HEK293T (cell line): ENCODE data around the gene TLX1.

Experiments
- CTCF ChIA-PET: fragments of 350-600 bp; formaldehyde crosslinking; extraction: SDS; loops from one replicate; lab custom pipeline; 2021; ENCODE audit warnings: antibody characterized with exemption, inconsistent platforms; lab: Yijun Ruan, JAX
- POLR2A ChIA-PET: fragments of 350-600 bp; formaldehyde crosslinking; extraction: SDS; loops from one replicate; lab custom pipeline; 2020; ENCODE audit warnings: antibody characterized with exemption, inconsistent platforms; lab: Yijun Ruan, JAX
- DNase-seq: peaks from one replicate; pipeline ENCODE4 v3.0.0; 2012; ENCODE audit warnings: mixed read lengths; ENCODE audit errors: extremely low spot score
- ARNT ChIP-seq: fragments of 450-650 bp; IDR thresholded peaks from 2 replicates; pipeline ENCODE4 v1.6.1; 2017; ENCODE audit warnings: mild to moderate bottlenecking
- BHLHE40 ChIP-seq: fragments of 450-650 bp; IDR thresholded peaks from 2 replicates; pipeline ENCODE4 v1.6.1; 2016; ENCODE audit warnings: mild to moderate bottlenecking, moderate library complexity, borderline replicate concordance
- CTBP1 ChIP-seq: fragments of 450-650 bp; IDR thresholded peaks from 2 replicates; pipeline ENCODE4 v1.6.1; 2016; ENCODE audit warnings: borderline replicate concordance
- ELF4 ChIP-seq: fragments of 450-650 bp; IDR thresholded peaks from 2 replicates; pipeline ENCODE4 v1.6.1; 2017; ENCODE audit warnings: antibody characterized with exemption
- FOXA1 ChIP-seq: fragments of 450-650 bp; IDR thresholded peaks from 2 replicates; pipeline ENCODE4 v1.6.1; 2016; ENCODE audit warnings: mild to moderate bottlenecking
- FOXK2 ChIP-seq: fragments of 450-650 bp; IDR thresholded peaks from 2 replicates; pipeline ENCODE4 v1.6.1; 2016; ENCODE audit warnings: mild to moderate bottlenecking
- FOXM1 ChIP-seq: fragments of 450-650 bp; IDR thresholded peaks from 2 replicates; pipeline ENCODE4 v1.6.1; 2017; ENCODE audit warnings: mild to moderate bottlenecking, borderline replicate concordance
- HDGF ChIP-seq: fragments of 450-650 bp; IDR thresholded peaks from 2 replicates; pipeline ENCODE4 v1.6.1; 2017; ENCODE audit warnings: antibody characterized with exemption, borderline replicate concordance
- L3MBTL2 ChIP-seq: fragments of 450-650 bp; conservative IDR thresholded peaks from 2 replicates; pipeline ENCODE4 v1.6.1; 2016; ENCODE audit warnings: mild to moderate bottlenecking
- LEF1 ChIP-seq: fragments of 450-650 bp; IDR thresholded peaks from 2 replicates; pipeline ENCODE4 v1.6.1; 2017; ENCODE audit warnings: mild to moderate bottlenecking, borderline replicate concordance
- NFRKB ChIP-seq: fragments of 450-650 bp; IDR thresholded peaks from 2 replicates; pipeline ENCODE4 v1.6.1; 2016; ENCODE audit warnings: mild to moderate bottlenecking, moderate library complexity
- SP1 ChIP-seq: fragments of 450-650 bp; IDR thresholded peaks from 2 replicates; pipeline ENCODE4 v1.6.1; 2017
- SUZ12 ChIP-seq: fragments of 450-650 bp; IDR thresholded peaks from 2 replicates; pipeline ENCODE4 v1.6.1; 2016; ENCODE audit warnings: mild to moderate bottlenecking
- TARDBP ChIP-seq: fragments of 450-650 bp; IDR thresholded peaks from 2 replicates; pipeline ENCODE4 v1.6.1; 2016
- ZNF384 ChIP-seq: fragments of 450-650 bp; IDR thresholded peaks from 2 replicates; pipeline ENCODE4 v1.6.1; 2016
- TF ChIP-seq, protein P1 (sequence below): fragments of 450-650 bp; IDR thresholded peaks from 2 replicates; pipeline ENCODE4 v1.6.1; 2016

The TLX1 gene

DNA sequence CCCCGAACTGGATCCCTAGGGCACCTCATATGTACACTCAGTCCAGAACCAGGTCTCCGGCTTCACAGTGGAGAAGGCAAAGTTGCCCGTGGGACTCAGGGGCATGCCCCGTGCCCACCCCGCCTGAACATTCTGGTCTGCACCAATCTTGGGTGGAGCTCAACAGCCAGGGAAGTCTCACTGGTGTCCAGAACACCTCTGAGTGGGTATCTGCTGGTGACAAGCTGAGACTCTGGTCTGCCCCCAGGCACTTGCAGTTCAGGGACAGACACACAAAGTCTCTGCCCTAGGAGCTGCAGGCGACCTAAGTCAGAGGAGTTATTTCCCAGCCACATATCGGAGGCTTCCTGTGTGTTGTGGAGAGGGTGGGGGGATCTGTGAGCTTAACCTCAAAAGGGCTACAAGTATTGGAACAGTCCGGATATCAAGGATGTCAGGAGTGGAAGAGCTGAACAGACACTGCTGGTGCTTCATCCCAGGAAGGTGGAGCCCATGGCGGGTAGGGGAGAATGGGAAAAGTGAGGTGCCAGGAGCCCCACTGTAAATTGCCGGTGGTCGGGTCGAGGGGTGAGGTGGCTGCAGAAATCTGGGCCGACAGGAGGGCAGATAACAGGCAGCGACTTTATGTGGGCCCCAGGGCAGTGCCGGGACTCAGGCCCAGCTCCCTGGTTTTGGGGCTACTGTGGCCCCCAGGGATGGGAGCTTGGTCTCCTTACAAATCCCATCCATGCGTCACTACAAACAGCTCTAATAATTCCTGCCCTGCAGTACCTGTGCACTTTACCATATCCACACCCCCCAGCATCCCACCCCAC is 8.6 kb upstream of the TLX1 start:
- DNase-seq = no peak
- ChIA-PET CTCF (interaction anchor here (1.0 to 1.3 kb wide), 2 partner anchors 20 to 81 kb away, joined by 3 to 4 read pairs; no protein-coding TSS in a partner anchor), POLR2A (no interaction called here)
- TF ChIP-seq BHLHE40 (no peak), CTBP1 (no peak), FOXK2 (no peak), FOXA1 (no peak), LEF1 (no peak), FOXM1 (no peak), ARNT (no peak), SUZ12 (no peak), TARDBP (no peak), HDGF (no peak), NFRKB (no peak), SP1 (no peak), ZNF384 (no peak), ELF4 (no peak)

DNA sequence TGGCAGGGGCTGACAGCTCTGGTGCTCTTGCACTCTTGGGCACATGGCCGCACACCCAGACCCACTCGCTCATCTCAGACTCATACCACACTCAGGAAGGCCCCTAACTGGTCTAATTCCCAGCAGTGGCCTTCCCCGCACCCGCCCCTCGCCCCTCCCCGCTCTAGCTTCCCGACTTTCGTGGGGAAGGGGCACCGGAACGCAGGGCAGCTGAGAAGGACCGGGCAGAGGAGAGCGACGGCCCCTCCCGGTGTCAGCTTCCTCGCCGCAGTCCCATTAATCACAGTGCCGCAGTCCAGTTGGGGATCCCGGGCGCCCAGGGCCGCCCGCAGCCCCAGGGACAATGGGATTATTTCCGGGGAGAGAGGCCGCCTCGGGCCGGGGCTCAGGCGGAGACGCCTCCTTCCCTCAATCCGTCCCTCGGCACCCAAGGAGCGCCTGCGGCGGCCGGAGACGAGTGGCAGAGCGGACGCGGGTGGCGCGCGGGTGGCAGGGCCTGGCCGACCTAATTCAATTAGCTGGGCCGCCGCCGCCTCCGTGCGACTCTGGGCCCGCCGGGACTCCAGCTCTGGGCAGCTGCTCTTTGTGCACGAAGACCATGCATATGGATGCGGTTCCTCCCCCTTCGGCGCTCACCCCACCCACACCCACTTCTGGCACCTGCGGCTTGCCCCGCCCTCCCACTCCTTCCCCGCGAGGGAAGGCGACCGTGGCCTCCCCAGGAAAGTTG is 7.8 kb upstream of the TLX1 start:
- CTCF ChIA-PET = interaction anchor here (0.6 to 1.3 kb wide), 3 partner anchors 17 to 82 kb away, joined by 3 to 4 read pairs (median 3); no protein-coding TSS in a partner anchor
- no peak for DNase-seq
- POLR2A ChIA-PET = no interaction called here

DNA sequence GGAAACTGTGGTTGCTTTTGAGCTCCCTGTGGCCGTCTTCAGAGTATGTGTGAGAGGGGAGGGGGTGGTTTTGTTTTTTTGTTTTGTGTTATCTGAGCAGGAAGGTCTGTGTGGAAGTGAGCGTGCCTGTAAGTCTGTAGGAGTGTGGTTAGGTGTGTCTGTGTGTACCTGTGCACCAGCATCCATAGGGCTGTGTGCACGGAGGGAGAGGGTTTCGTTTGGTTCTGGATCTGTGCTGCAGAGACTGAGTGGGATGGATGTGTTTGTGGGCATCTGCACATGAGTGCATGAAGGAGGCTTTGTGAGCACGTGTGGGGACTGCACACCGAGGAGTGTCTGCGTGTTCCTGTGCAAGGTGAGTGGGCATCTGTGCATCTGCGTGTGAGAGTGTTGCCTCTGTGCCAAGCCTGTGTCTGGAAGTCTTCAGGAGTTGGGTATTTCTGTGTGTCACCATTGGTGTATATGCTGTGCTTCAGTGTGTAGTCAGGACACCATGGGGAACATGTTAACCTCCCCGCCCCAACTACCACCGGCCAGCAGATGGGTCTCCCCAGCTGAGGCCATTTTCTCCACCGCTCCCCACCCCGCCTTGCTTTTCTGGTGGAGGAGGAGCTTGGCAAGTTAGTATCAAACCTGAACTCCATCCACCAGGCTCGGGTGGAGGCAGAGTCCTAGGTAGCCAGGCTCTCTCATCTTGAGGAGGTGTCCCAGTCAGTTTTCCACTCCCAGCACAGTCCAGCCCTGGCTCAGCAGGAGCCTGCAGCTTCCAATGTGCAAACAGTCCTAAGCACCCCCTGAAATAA is 7.1 kb upstream of the TLX1 start:
- no peak for TF ChIP-seq FOXK2
- no peak for TF ChIP-seq HDGF
- no peak for TF ChIP-seq TARDBP
- TF ChIP-seq SUZ12 = no peak
- no peak for TF ChIP-seq ARNT
- ChIA-PET CTCF (interaction anchor here (0.6 kb wide), 1 partner anchor 16 kb away, joined by 3 read pairs; no protein-coding TSS in a partner anchor), POLR2A (no interaction called here)
- no peak for DNase-seq

More for the DNA sequence above, 7.8 kb upstream of the TLX1 start:
- TF ChIP-seq ARNT (no peak), CTBP1 (no peak), L3MBTL2 (no peak), SUZ12 (no peak), ELF4 (no peak), HDGF (no peak)

DNA sequence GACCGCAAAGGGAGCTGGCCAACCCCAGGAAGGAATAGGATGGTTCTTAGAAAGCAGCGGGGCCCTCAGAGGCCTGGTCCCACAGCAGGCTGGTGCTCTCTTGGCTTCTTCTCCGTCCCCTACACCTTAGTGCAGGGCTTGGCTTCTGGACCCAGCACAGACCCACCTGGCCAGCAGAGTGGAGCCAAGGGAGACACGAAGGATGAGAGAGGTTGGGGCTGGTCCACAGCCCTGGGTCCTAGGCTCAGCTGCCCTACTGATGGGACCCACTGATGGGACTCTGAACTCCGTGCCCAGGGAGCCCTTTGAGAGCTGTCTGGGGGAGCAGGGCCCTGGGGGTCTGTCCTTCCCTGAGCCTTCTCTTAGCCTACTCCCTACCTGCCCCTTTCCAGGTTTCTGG is 6.2 kb upstream of the TLX1 start:
- CTCF ChIA-PET = no interaction called here
- POLR2A ChIA-PET = interaction anchor here (1.0 kb wide), 1 partner anchor 20 kb away, joined by 3 read pairs; no protein-coding TSS in a partner anchor
- DNase-seq = no peak
- TF ChIP-seq, protein P1, sequence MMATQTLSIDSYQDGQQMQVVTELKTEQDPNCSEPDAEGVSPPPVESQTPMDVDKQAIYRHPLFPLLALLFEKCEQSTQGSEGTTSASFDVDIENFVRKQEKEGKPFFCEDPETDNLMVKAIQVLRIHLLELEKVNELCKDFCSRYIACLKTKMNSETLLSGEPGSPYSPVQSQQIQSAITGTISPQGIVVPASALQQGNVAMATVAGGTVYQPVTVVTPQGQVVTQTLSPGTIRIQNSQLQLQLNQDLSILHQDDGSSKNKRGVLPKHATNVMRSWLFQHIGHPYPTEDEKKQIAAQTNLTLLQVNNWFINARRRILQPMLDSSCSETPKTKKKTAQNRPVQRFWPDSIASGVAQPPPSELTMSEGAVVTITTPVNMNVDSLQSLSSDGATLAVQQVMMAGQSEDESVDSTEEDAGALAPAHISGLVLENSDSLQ = no peak
- TF ChIP-seq NFRKB (no peak), SUZ12 (no peak), SP1 (no peak), ZNF384 (no peak), LEF1 (no peak), CTBP1 (no peak), ELF4 (no peak), BHLHE40 (no peak), ARNT (no peak), FOXM1 (no peak), FOXK2 (no peak), FOXA1 (no peak)

DNA sequence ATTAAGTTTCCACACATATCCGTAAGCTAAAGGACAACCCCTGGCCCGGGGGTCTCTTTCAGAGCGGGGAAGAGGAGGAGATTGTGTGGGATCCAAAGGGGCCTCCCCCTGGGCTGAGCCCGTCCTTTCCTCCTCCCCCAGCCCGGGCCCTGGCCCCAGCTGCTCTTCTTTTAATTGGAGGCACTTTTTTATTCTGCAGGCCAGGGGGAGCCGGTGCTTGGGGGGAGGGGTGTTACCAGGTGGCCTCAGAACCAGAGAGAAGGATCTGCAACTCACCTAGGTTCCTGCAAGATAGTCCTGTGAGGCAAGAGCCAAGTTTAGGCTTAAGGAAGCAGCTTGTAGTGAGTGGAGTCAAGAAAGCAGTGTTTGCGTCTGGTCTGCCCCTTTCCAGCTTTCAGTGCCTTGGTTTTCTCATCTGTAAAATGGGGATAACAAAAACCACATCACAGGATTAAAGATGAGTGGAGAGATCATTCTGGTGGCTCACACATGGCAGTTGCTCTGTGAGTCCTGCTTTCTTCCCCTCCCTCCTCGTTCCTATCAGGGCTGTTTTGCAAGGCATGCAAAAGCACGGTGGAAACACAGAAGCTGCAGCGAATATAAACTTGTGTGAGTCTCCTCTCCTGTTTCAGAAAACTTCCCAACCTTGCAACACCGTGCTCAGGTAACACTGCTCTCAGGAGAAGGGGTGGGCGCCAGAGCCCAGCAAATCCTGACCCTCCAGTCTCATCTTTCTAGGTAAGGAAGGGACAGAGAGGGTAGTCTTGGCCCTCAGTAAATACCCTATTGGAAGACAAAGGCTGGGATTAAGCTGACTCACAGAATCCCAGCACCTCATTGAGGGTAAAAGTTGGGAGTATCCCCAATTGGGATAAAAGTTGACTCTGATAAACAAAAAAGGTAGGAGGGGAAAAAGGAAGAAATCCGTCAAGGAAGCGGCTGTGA is 4.1 kb upstream of the TLX1 start:
- no peak for TF ChIP-seq L3MBTL2
- TF ChIP-seq ELF4 = no peak
- TF ChIP-seq BHLHE40 = no peak
- TF ChIP-seq ARNT = no peak
- TF ChIP-seq NFRKB = no peak
- TF ChIP-seq FOXA1 = no peak
- TF ChIP-seq SP1 = no peak
- TF ChIP-seq CTBP1 = no peak
- TF ChIP-seq FOXM1 = no peak
- TF ChIP-seq ZNF384 = no peak
- TF ChIP-seq HDGF = no peak
- no peak for TF ChIP-seq FOXK2
- TF ChIP-seq, protein P1 = no peak
- DNase-seq = no peak
- ChIA-PET POLR2A (no interaction called here), CTCF (interaction anchor here (0.7 to 1.4 kb wide), 2 partner anchors 15 to 32 kb away, joined by 3 to 6 read pairs; no protein-coding TSS in a partner anchor)
